IPS-NIHi7 (cell line): ENCODE results near the gene HSF5.
"Not testable (repeated sequence)": the region's sequence is repeated elsewhere in the genome, so short reads cannot be mapped to it uniquely, and the experiment has no call there.

Experiments
- DNase-seq: peaks from one replicate; pipeline ENCODE4 v3.0.0; 2012; ENCODE audit warnings: mixed read lengths; ENCODE audit errors: extremely low spot score

Gene HSF5

GRCh38 chr17:58516644-58517377 is 28.6 kb upstream of the HSF5 start:
- no peak for DNase-seq

DNA sequence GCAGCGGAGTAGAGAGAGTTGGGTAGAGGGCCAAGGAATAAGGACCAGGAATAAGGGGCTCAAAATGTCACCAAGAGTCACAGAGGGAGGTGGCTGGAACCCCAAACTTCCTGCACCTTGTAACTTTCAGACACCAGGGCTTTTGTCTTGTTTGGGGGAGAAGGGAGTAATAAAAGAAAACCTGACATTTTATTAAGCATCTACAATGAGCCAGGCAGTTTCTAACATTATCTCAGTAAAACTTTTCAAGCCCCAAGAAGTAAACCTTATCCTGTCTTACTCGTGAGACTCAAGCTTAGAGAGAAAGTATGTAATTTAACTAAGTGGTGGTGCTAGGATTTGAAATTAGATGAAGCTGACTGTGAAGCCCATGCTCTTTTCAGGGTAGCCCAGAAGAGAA is 27.1 kb upstream of the HSF5 start:
- DNase-seq: no peak

- no peak for DNase-seq
Observed at GRCh38 chr17:58514770-58515157, 26.6 kb upstream of the HSF5 start.

DNA sequence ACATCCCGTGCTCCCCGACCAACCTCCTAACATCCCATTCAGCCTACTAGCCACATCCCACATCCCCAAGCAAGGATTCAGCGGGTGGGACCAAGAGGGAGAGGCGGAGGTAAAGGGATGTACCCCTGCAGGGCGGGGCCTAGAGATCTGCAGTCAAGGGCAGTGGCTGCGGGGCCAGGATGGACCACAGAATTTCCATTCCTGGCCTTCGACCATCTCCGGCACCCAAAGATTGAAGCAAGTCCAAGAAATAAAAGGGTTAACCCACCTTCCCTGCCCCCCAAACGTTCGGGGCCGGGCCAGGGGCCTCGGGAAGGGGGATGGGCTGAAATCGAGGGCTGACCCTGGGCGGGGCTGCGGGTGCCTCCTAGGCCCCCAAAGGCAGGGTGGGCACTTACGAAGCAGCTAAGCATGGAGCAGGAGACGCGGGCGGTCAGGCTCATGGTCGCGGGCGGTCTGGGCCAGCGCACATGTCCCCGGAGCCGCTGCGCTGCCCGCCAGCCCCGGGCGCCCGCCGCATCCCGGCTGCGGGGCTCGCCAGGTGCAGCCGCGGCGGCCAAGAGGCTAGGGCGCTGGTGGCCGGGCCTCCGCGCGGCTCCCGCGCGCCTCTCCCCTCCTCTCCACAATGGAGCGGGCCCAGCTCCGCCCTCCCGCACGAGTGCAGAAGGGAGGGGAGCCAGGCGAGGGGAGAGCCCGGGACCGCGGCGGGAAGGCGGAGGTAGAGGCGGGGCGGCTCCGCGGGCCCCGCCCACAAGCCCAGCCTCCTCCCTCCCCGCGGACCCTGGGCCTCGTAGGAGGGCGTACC is 26.0 kb upstream of the HSF5 start, which contains the start of gene MTMR4:
MTMR4 (minus strand) TSS at position 674 of the 805 bp plus-strand sequence; CDS start at position 443, 231 bp downstream.
- DNase-seq: peak; percentile 96

- DNase-seq: no peak
Observed at GRCh38 chr17:58513267-58513964, 25.2 kb upstream of the HSF5 start.

GRCh38 chr17:58510075-58510474 is 21.9 kb upstream of the HSF5 start:
- DNase-seq: no peak

- no peak for DNase-seq
Observed at GRCh38 chr17:58508341-58509067, 20.3 kb upstream of the HSF5 start.

DNA sequence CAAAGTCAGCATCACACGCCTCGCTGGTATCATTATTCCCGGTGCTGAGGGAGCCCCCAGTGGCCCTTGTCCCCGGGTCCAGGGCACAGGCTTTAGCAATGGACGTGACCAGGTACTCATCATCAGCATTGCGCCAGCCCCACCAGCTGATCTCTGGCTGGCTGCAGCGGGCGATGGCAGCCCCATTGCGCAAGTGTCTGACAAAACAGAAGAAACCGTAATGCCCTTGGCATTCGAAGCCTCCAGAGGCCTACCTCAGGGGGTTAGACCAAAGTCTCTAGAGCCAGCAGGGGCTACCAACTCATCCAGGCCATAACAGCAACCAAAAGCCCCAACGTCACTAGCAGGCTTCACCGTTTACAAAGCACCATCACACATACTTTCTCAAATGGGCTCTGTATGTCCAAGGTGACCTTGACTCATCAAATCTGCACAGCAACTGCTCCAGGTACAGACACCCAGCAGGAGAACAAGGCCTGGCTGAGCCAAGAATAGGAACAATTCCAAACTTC is 19.0 kb upstream of the HSF5 start:
- DNase-seq: no peak

DNA sequence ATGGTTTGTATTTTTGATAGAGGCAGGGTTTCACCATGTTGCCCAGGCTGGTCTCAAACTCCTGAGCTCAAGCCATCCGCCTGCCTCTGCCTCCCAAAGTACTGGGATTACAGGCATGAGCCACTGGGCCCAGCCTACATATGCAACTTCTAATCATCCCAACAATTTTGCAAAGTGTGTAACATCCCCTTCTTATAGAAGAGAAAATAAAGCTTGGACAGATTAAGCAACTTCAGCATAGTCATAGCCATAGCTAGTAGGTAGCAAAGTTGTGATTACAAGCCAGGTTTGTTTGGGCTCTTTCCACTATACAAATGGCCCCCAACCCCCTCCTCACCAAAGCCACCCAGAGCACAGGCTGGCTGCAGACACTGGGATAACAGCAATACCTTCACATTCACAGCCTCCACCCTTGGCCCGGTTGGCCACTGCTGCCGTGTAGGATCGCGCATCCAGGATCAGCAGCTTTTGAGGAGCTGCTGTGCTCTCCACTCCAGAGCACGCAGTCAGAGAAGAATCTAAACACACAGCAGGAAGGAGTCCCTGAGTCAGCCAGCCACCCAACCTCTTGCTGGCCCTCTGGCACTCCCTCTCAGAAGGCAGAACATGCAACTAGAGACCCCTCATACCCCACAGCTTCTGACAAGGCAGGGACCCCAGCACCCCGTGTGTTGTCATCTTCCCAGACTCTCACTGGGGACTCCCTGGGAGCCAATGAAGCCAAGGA is 18.3 kb upstream of the HSF5 start:
- no peak for DNase-seq

DNA sequence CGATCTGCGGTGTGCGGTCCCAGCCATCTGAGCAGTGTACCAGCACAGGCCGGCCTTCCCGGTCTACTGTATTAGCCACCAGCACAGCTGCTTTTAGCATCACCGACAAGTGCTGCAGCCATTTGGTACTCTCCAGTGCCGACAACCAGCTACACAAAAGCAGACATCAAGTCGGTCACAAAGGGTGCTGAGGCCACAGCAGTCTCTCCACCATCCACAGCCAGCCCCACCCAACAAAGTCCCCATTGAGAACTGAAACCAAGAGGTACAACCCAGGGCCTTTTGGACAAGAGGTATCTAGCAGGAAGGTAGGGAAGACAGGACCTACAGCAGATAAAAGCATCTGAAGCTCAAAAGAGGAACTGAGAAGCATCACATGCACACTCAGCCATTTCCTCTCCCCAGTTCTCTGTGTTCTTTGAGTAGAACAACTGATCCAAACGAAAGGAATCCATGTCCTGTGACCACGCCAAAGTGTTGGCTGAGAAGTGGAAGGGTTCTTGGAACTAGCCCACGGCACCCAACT is 16.7 kb upstream of the HSF5 start:
- no peak for DNase-seq

DNA sequence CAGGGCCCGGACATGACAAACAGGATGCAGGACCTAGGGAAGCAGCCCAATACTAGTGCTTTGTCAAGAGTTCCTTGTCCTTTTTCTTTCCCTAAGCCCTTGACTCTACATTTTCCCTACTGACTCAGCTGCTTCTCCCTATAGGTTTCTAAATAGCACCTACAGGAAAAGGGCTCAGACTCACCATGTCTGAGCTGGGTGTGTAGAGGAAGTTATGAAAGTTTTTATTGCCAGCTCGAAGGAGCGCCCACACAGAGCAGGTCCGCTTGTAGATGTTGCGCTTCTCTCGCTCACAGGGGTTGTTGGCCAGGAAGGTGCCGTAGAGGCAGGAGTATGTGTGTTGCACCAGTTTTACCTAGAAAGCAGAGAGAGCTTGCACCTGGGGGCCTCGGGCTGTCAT is 15.7 kb upstream of the HSF5 start:
- no peak for DNase-seq

- DNase-seq: not testable (repeated sequence)
Observed at GRCh38 chr17:58503134-58503533, 14.9 kb upstream of the HSF5 start.

- DNase-seq: no peak
Observed at GRCh38 chr17:58501451-58501850, 13.2 kb upstream of the HSF5 start.

- no peak for DNase-seq
Observed at GRCh38 chr17:58498177-58498828, 10.1 kb upstream of the HSF5 start.

DNA sequence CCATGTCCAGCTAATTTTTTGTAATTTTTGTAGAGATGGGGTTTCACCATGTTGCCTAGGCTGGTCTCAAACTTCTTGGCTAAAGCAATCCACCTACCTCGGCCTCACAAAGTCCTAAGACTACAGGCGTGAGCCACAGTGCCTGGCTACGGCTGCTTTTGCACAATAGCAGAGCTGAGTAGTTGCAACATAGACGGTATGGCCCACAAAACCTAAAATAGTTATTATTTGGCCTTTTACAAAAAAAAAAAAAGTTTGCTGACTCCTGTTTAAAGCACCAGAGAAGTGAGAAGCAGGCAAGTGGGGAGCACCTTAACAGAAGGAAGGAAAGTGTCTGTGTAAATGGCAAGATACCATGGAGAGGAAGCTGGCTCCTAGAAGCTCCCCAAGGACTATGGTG is 5.3 kb upstream of the HSF5 start:
- no peak for DNase-seq

DNA sequence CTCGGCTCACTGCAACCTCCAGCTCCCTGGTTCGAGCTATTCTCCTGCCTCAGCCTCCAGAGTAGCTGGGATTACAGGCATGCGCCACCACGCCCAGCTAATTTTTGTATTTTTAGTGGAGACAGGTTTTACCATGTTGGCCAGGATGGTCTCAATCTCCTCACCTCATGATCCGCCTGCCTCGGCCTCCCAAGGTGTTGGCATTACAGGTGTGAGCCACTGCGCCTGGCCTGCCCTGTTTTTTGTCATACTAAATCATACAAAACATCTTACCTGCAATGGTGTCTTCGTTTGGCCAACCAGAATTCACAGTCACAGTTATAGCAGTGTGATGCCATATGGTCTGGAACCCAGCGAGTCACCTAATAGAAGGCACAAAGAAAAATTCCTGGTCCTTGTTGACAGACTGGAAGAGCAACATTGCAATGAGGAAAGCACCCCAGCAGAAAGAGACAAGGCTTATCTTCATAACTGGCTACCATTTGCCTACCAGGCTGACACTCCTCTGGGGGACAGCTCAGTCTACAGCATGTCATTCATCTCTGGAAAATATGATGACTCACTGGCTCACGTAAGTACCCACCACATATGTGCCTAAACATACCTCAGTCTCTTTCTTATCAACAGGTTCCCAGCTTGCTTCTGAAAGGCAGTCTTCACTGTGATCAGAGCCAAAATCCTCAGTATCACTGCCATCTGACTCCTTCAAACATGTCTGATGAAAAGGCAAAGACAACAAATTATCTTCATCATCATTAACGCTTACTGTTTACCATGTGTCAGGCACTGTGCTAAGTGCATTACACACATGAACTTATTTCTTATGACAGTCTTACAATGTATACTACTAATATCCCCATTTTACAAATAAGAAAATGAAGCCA is 4.3 kb upstream of the HSF5 start:
- DNase-seq: no peak

DNA sequence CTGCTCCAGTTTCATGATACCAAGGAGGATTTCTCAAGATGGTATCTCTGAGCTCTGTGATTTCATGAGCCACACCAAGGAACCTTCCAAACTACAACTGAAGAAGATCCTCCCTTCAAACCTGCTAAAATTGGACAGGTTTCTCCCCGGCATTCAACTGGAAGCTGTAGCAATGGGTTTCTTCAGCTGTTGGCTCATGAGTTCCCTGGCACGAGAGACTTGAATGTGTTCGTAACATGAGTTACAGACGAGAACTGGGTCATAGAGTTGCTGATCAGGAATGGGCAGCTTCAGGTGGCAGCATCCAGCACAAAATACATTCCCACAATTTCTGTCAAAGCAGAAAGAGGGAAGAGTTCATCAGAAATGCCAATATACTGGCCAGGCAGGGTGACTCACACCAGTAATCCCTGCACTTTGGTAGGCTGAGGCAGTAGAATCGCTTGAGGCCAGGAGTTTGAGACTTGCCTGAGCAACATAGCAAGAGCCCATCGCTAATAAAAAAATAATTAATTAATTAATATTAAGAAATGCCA is 3.4 kb upstream of the HSF5 start:
- no peak for DNase-seq

GRCh38 chr17:58488428-58488890 is 251 bp upstream of the HSF5 start:
- no peak for DNase-seq

GRCh38 chr17:58484600-58484999 is 3.6 kb downstream of the HSF5 start:
- no peak for DNase-seq
